ENCODE measurements around the gene SS18L1. TPM values are rescaled to one million over a fixed set of nuclear protein-coding genes. Genes with fewer than 3 reads are reported as not detected.
A peak's percentile ranks its signal among the peaks of the same experiment; 100 is the strongest.

Gene SS18L1
- total RNA-seq, 1 experiment from 2014 or later, result 34.1 TPM

DNA sequence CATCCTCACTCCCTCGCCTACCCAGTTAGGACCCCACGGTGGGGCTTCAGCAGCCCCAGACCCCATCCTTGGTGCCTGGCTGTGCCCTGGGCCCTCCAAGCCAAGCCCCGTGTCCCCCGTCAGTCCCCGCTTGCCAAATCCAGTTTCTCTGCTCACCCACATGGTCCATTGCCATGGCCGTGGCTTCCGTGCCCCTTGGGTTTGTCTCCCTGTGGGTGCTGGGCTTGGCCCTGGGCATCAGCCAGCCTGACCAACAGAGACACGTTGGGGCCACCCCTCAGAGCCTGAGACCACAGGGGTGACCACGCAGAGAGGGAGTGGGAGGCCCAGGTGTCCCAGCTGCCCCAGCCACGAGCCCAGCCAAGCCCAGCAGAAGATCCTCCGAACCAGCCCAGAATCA lies 7.7 kb downstream of the SS18L1 start (continued):
- TF ChIP-seq, protein P1, sequence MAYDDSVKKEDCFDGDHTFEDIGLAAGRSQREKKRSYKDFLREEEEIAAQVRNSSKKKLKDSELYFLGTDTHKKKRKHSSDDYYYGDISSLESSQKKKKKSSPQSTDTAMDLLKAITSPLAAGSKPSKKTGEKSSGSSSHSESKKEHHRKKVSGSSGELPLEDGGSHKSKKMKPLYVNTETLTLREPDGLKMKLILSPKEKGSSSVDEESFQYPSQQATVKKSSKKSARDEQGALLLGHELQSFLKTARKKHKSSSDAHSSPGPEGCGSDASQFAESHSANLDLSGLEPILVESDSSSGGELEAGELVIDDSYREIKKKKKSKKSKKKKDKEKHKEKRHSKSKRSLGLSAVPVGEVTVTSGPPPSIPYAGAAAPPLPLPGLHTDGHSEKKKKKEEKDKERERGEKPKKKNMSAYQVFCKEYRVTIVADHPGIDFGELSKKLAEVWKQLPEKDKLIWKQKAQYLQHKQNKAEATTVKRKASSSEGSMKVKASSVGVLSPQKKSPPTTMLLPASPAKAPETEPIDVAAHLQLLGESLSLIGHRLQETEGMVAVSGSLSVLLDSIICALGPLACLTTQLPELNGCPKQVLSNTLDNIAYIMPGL (CRISPR knock-in tag; IDR thresholded peaks at IDR 0.05), result no peak
- TF ChIP-seq, protein P2, sequence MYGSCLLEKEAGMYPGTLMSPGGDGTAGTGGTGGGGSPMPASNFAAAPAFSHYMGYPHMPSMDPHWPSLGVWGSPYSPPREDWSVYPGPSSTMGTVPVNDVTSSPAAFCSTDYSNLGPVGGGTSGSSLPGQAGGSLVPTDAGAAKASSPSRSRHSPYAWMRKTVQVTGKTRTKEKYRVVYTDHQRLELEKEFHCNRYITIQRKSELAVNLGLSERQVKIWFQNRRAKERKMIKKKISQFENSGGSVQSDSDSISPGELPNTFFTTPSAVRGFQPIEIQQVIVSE (CRISPR knock-in tag; IDR thresholded peaks at IDR 0.05; ENCODE audit: borderline replicate concordance), result no peak
- no peak for TF ChIP-seq ZMAT4 (CRISPR knock-in tag; IDR thresholded peaks at IDR 0.05)
- TF ChIP-seq ATF6 (CRISPR knock-in tag; IDR thresholded peaks at IDR 0.05), result no peak
- TF ChIP-seq SOX15 (CRISPR knock-in tag; IDR thresholded peaks at IDR 0.05), result no peak
- no peak for TF ChIP-seq RELA (CRISPR knock-in tag; IDR thresholded peaks at IDR 0.05; ENCODE audit: borderline replicate concordance)
- no peak for TF ChIP-seq JUN (CRISPR knock-in tag; IDR thresholded peaks at IDR 0.05)
- TF ChIP-seq, protein P3, sequence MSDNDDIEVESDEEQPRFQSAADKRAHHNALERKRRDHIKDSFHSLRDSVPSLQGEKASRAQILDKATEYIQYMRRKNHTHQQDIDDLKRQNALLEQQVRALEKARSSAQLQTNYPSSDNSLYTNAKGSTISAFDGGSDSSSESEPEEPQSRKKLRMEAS (CRISPR knock-in tag; IDR thresholded peaks at IDR 0.05), result no peak
- TF ChIP-seq ELF4 (CRISPR knock-in tag; IDR thresholded peaks at IDR 0.05; ENCODE audit: low read depth), result no peak
- TF ChIP-seq ZNF121 (CRISPR knock-in tag; IDR thresholded peaks at IDR 0.05), result no peak
- no peak for TF ChIP-seq GRHL2 (CRISPR knock-in tag; IDR thresholded peaks at IDR 0.05; ENCODE audit: insufficient replicate concordance, severe bottlenecking)
- no peak for TF ChIP-seq CBFB (CRISPR knock-in tag; IDR thresholded peaks at IDR 0.05; ENCODE audit: low read depth)

- no peak overlapping the region for H3K4me3 Mint-ChIP-seq
Measured at GRCh38 chr20:62151835-62152364, 8.3 kb downstream of the SS18L1 start.

More at GRCh38 chr20:62151835-62152364, 8.3 kb downstream of the SS18L1 start:
- no peak for TF ChIP-seq NR3C1 (CRISPR knock-in tag; conservative IDR thresholded peaks at IDR 0.05; ENCODE audit: low read depth)
- no peak for TF ChIP-seq NR2C2 (CRISPR knock-in tag; IDR thresholded peaks at IDR 0.05)
- TF ChIP-seq GRHL2 (CRISPR knock-in tag; IDR thresholded peaks at IDR 0.05; ENCODE audit: insufficient replicate concordance, severe bottlenecking), result no peak
- TF ChIP-seq MXD4 (CRISPR knock-in tag; IDR thresholded peaks at IDR 0.05; ENCODE audit: borderline replicate concordance), result no peak
- TF ChIP-seq, protein P1 (CRISPR knock-in tag; IDR thresholded peaks at IDR 0.05), result no peak
- DNase-seq (ENCODE audit: low spot score) (no peak), ATAC-seq (no peak)
- H3K4me1 Mint-ChIP-seq, result peaks cover 50% of the 10 kb centered on the region
- no peaks in the 10 kb centered on the region for H3K27me3 Mint-ChIP-seq (ENCODE audit: low read depth)
- peaks cover 8% of the 10 kb centered on the region for H3K9me3 Mint-ChIP-seq
- peaks cover 32% of the 10 kb centered on the region for H3K36me3 Mint-ChIP-seq
- POLR2A ChIA-PET, result no interaction called here
- peak overlapping the region; percentile 25; the same call in 1 of the 2 replicates for H3K27ac Mint-ChIP-seq
- CTCF ChIA-PET, result no interaction called here

Measured in WTC11 (cell line).